ENCODE measurements around the gene ZFX.

ZFX gene

GRCh38 chrX:24145303-24146186 lies 4.0 kb upstream of the ZFX start:
- H3K36me3 ChIP-seq (ENCODE audit: control insufficient read depth, insufficient read depth, low read length): no peaks in the 10 kb centered on the region
- no peak overlapping the region for H3K4me3 ChIP-seq (ENCODE audit: low read length)
- peak overlapping the region; percentile 97 for H3K27ac ChIP-seq (ENCODE audit: low read depth, low read length)
- H3K4me1 ChIP-seq (ENCODE audit: control insufficient read depth, insufficient read depth, low read length): peaks cover 11% of the 10 kb centered on the region
- H3K9ac ChIP-seq (ENCODE audit: low read length): no peak overlapping the region
- H3K27me3 ChIP-seq (ENCODE audit: control insufficient read depth, insufficient read depth, low read length): no peaks in the 10 kb centered on the region

- Histone ChIP-seq H3K4me3 (ENCODE audit: low read length) (peak overlapping the region; percentile 34), H3K4me1 (ENCODE audit: control insufficient read depth, insufficient read depth, low read length) (peaks cover 16% of the 10 kb centered on the region), H3K27ac (ENCODE audit: low read depth, low read length) (peak overlapping the region; percentile 97), H3K9ac (ENCODE audit: low read length) (no peak overlapping the region), H3K36me3 (ENCODE audit: control insufficient read depth, insufficient read depth, low read length) (no peaks in the 10 kb centered on the region), H3K27me3 (ENCODE audit: control insufficient read depth, insufficient read depth, low read length) (no peaks in the 10 kb centered on the region)
Observed at GRCh38 chrX:24146283-24146949, 3.1 kb upstream of the ZFX start.

- Histone ChIP-seq H3K27me3 (ENCODE audit: control insufficient read depth, insufficient read depth, low read length) (no peaks in the 10 kb centered on the region), H3K4me1 (ENCODE audit: control insufficient read depth, insufficient read depth, low read length) (peaks cover 21% of the 10 kb centered on the region), H3K27ac (ENCODE audit: low read depth, low read length) (peak overlapping the region; percentile 97), H3K4me3 (ENCODE audit: low read length) (no peak overlapping the region), H3K9ac (ENCODE audit: low read length) (no peak overlapping the region), H3K36me3 (ENCODE audit: control insufficient read depth, insufficient read depth, low read length) (no peaks in the 10 kb centered on the region)
Observed at GRCh38 chrX:24147165-24147564, 2.4 kb upstream of the ZFX start.

GRCh38 chrX:24148121-24148520 lies 1.4 kb upstream of the ZFX start:
- H3K4me3 ChIP-seq (ENCODE audit: low read length): peak overlapping the region; percentile 64
- no peak overlapping the region for H3K9ac ChIP-seq (ENCODE audit: low read length)
- H3K27ac ChIP-seq (ENCODE audit: low read depth, low read length): peak overlapping the region; percentile 97
- no peaks in the 10 kb centered on the region for H3K36me3 ChIP-seq (ENCODE audit: control insufficient read depth, insufficient read depth, low read length)
- peaks cover 24% of the 10 kb centered on the region for H3K4me1 ChIP-seq (ENCODE audit: control insufficient read depth, insufficient read depth, low read length)
- no peaks in the 10 kb centered on the region for H3K27me3 ChIP-seq (ENCODE audit: control insufficient read depth, insufficient read depth, low read length)

- H3K36me3 ChIP-seq (ENCODE audit: control insufficient read depth, insufficient read depth, low read length): no peaks in the 10 kb centered on the region
- H3K27me3 ChIP-seq (ENCODE audit: control insufficient read depth, insufficient read depth, low read length): no peaks in the 10 kb centered on the region
- H3K4me3 ChIP-seq (ENCODE audit: low read length): peak overlapping the region; percentile 64
- H3K27ac ChIP-seq (ENCODE audit: low read depth, low read length): peak overlapping the region; percentile 97
- H3K4me1 ChIP-seq (ENCODE audit: control insufficient read depth, insufficient read depth, low read length): peaks cover 26% of the 10 kb centered on the region
- H3K9ac ChIP-seq (ENCODE audit: low read length): peak overlapping the region; percentile 56
Observed at GRCh38 chrX:24148535-24149350, 786 bp upstream of the ZFX start.

GRCh38 chrX:24150051-24150790 lies 692 bp downstream of the ZFX start:
- Histone ChIP-seq H3K4me3 (ENCODE audit: low read length) (peak overlapping the region; percentile 83), H3K36me3 (ENCODE audit: control insufficient read depth, insufficient read depth, low read length) (no peaks in the 10 kb centered on the region), H3K9ac (ENCODE audit: low read length) (peak overlapping the region; percentile 57), H3K4me1 (ENCODE audit: control insufficient read depth, insufficient read depth, low read length) (peaks cover 29% of the 10 kb centered on the region), H3K27me3 (ENCODE audit: control insufficient read depth, insufficient read depth, low read length) (no peaks in the 10 kb centered on the region), H3K27ac (ENCODE audit: low read depth, low read length) (peak overlapping the region; percentile 97)

- H3K27ac ChIP-seq (ENCODE audit: low read depth, low read length): peak overlapping the region; percentile 97
- H3K4me1 ChIP-seq (ENCODE audit: control insufficient read depth, insufficient read depth, low read length): peaks cover 30% of the 10 kb centered on the region
- no peaks in the 10 kb centered on the region for H3K36me3 ChIP-seq (ENCODE audit: control insufficient read depth, insufficient read depth, low read length)
- H3K27me3 ChIP-seq (ENCODE audit: control insufficient read depth, insufficient read depth, low read length): no peaks in the 10 kb centered on the region
- H3K9ac ChIP-seq (ENCODE audit: low read length): peak overlapping the region; percentile 28
- H3K4me3 ChIP-seq (ENCODE audit: low read length): peak overlapping the region; percentile 83
Observed at GRCh38 chrX:24150898-24151297, 1.4 kb downstream of the ZFX start.

GRCh38 chrX:24151513-24151912 lies 2.0 kb downstream of the ZFX start:
- Histone ChIP-seq H3K4me1 (ENCODE audit: control insufficient read depth, insufficient read depth, low read length) (peaks cover 32% of the 10 kb centered on the region), H3K27ac (ENCODE audit: low read depth, low read length) (peak overlapping the region; percentile 62), H3K9ac (ENCODE audit: low read length) (no peak overlapping the region), H3K27me3 (ENCODE audit: control insufficient read depth, insufficient read depth, low read length) (no peaks in the 10 kb centered on the region), H3K36me3 (ENCODE audit: control insufficient read depth, insufficient read depth, low read length) (no peaks in the 10 kb centered on the region), H3K4me3 (ENCODE audit: low read length) (peak overlapping the region; percentile 83)

- Histone ChIP-seq H3K4me3 (ENCODE audit: low read length) (peak overlapping the region; percentile 38), H3K36me3 (ENCODE audit: control insufficient read depth, insufficient read depth, low read length) (no peaks in the 10 kb centered on the region), H3K4me1 (ENCODE audit: control insufficient read depth, insufficient read depth, low read length) (peaks cover 24% of the 10 kb centered on the region), H3K27ac (ENCODE audit: low read depth, low read length) (no peak overlapping the region), H3K9ac (ENCODE audit: low read length) (no peak overlapping the region), H3K27me3 (ENCODE audit: control insufficient read depth, insufficient read depth, low read length) (no peaks in the 10 kb centered on the region)
Observed at GRCh38 chrX:24153178-24153795, 3.8 kb downstream of the ZFX start.

GRCh38 chrX:24153796-24154189 lies 4.3 kb downstream of the ZFX start:
- H3K4me3 ChIP-seq (ENCODE audit: low read length): no peak overlapping the region
- no peak overlapping the region for H3K27ac ChIP-seq (ENCODE audit: low read depth, low read length)
- H3K36me3 ChIP-seq (ENCODE audit: control insufficient read depth, insufficient read depth, low read length): no peaks in the 10 kb centered on the region
- H3K4me1 ChIP-seq (ENCODE audit: control insufficient read depth, insufficient read depth, low read length): peaks cover 21% of the 10 kb centered on the region
- no peak overlapping the region for H3K9ac ChIP-seq (ENCODE audit: low read length)
- no peaks in the 10 kb centered on the region for H3K27me3 ChIP-seq (ENCODE audit: control insufficient read depth, insufficient read depth, low read length)

GRCh38 chrX:24154490-24155034 lies 5.0 kb downstream of the ZFX start:
- Histone ChIP-seq H3K9ac (ENCODE audit: low read length) (no peak overlapping the region), H3K4me1 (ENCODE audit: control insufficient read depth, insufficient read depth, low read length) (peaks cover 21% of the 10 kb centered on the region), H3K4me3 (ENCODE audit: low read length) (no peak overlapping the region), H3K36me3 (ENCODE audit: control insufficient read depth, insufficient read depth, low read length) (no peaks in the 10 kb centered on the region), H3K27me3 (ENCODE audit: control insufficient read depth, insufficient read depth, low read length) (no peaks in the 10 kb centered on the region), H3K27ac (ENCODE audit: low read depth, low read length) (no peak overlapping the region)
